Tibial nerve (tissue), 4 donors: ENCODE data around the gene RWDD1. TPM values are rescaled to one million over a fixed set of nuclear protein-coding genes. Genes with fewer than 3 reads are reported as not detected.

Source experiments
- DNase-seq, 2 donors: peaks; one replicate each; pipeline ENCODE4 v3.0.0-alpha.2; 2019; ENCODE audit warnings: low spot score in 2 of 2
- H3K27ac ChIP-seq, 4 donors: fragments of 200-600 bp; sonication (generic) in 3 of 4; one replicate each; pipeline ENCODE4 v1.5.1; 2017 to 2019; ENCODE audit warnings: mild to moderate bottlenecking in 1 of 4
- H3K27me3 ChIP-seq, 2 donors: fragments of 200-600 bp; sonication (generic) in 1 of 2; one replicate each; pipeline versions ENCODE4 v1.5.1 to v1.6.0; 2017 to 2019
- H3K36me3 ChIP-seq, 3 donors: fragments of 200-600 bp; sonication (generic); one replicate each; pipeline ENCODE4 v1.5.1; 2018 to 2019
- H3K4me1 ChIP-seq, 4 donors: fragments of 200-600 bp; sonication (generic) in 3 of 4; one replicate each; pipeline ENCODE4 v1.5.1; 2017 to 2019
- H3K4me3 ChIP-seq, 4 donors: fragments of 200-600 bp; sonication (generic) in 3 of 4; one replicate each; pipeline ENCODE4 v1.5.1; 2017 to 2019; ENCODE audit warnings: mild to moderate bottlenecking in 1 of 4, moderate library complexity in 1 of 4
- H3K9me3 ChIP-seq, 4 donors: fragments of 200-600 bp; sonication (generic) in 3 of 4; one replicate each; pipeline ENCODE4 v1.5.1; 2017 to 2019
- CTCF ChIP-seq, 5 experiments: fragments of 200-600 bp in 3 of 5; fragments of 450-650 bp in 2 of 5; sonication (generic) in 3 of 5; IDR thresholded peaks; one replicate each; pipeline ENCODE4 v1.5.1; 2016 to 2019; ENCODE audit warnings: antibody characterized with exemption in 5 of 5, mild to moderate bottlenecking in 3 of 5, moderate library complexity in 2 of 5
- EP300 ChIP-seq, 2 donors: sonication (generic); formaldehyde crosslinking; IDR thresholded peaks; one replicate each; pipeline ENCODE4 v1.6.1; 2017; ENCODE audit warnings: antibody characterized with exemption in 2 of 2, mild to moderate bottlenecking in 1 of 2
- POLR2A ChIP-seq, 2 donors: fragments of 450-650 bp; IDR thresholded peaks; one replicate each; pipeline ENCODE4 v1.6.1; 2017; ENCODE audit warnings: antibody characterized with exemption in 2 of 2, mild to moderate bottlenecking in 2 of 2, moderate library complexity in 2 of 2
- WGBS, 2 donors: methylation state at CpG; one replicate each; pipeline ENCODE4 v1.1.5; 2018; 5-methylcytosine and 5-hydroxymethylcytosine counted together
- total RNA-seq, 4 donors: library from RNA; depleted of rRNA; stranded (reverse); fragments of >200 nt; gene quantifications; one replicate each; pipeline ENCODE4 v1.1.0, GENCODE V29; 2016

RWDD1 gene, protein sequence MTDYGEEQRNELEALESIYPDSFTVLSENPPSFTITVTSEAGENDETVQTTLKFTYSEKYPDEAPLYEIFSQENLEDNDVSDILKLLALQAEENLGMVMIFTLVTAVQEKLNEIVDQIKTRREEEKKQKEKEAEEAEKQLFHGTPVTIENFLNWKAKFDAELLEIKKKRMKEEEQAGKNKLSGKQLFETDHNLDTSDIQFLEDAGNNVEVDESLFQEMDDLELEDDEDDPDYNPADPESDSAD
- total RNA-seq = 10 to 100 TPM; 27.5 to 40.4 (median 35.7) TPM

- Histone ChIP-seq H3K9me3 (no peaks in the 10 kb centered on the region), H3K27ac (peak within 1 kb of the TSS; percentile 53 to 91 (median 88)), H3K4me1 (peaks cover 0 to 54% (median 22%) of the 10 kb centered on the region in 4 donors), H3K4me3 (peak within 1 kb of the TSS; percentile 66 to 84 (median 70)), H3K36me3 (peaks cover 0 to 7% (median 0%) of the 10 kb centered on the region in 3 donors), H3K27me3 (no peaks in the 10 kb centered on the region)
- DNase-seq = peak; percentile 94 to 95
- peak; percentile 40 to 94 for TF ChIP-seq EP300 (IDR thresholded peaks at IDR 0.05)
- TF ChIP-seq POLR2A (IDR thresholded peaks at IDR 0.05) = peak; percentile 24 to 67
- TF ChIP-seq CTCF (IDR thresholded peaks at IDR 0.05) = peak in 3 of 5 experiments; percentile 19 to 74 (median 41)
- 0% methylated on average over 36 to 58 of the region's 62 CpGs for WGBS, 2 donors
Observed at GRCh38 chr6:116570856-116571682, at the start of gene RWDD1. Gene RWDD1, plus strand, starts transcription at chr6:116571504. Its CDS starts 79 bp downstream, at chr6:116571583.

GRCh38 chr6:116522896-116523295 is 48.4 kb upstream of the RWDD1 start:
- no peak for TF ChIP-seq CTCF (IDR thresholded peaks at IDR 0.05)
- DNase-seq = no peak
- H3K9me3 ChIP-seq = no peaks in the 10 kb centered on the region
- peaks cover 0 to 6% (median 0%) of the 10 kb centered on the region in 3 donors for H3K36me3 ChIP-seq
- H3K4me1 ChIP-seq = peaks cover 0 to 7% (median 0%) of the 10 kb centered on the region in 4 donors
- no peaks in the 10 kb centered on the region for H3K27me3 ChIP-seq
- WGBS, 2 donors = 89 to 93% methylated on average over 2 of the region's 2 CpGs
- no peak overlapping the region for H3K4me3 ChIP-seq
- no peak overlapping the region for H3K27ac ChIP-seq

GRCh38 chr6:116524236-116524635 is 47.1 kb upstream of the RWDD1 start:
- Histone ChIP-seq H3K27ac (no peak overlapping the region), H3K36me3 (peaks cover 0 to 2% (median 0%) of the 10 kb centered on the region in 3 donors), H3K4me1 (peaks cover 0 to 16% (median 0%) of the 10 kb centered on the region in 4 donors), H3K27me3 (no peaks in the 10 kb centered on the region), H3K9me3 (no peaks in the 10 kb centered on the region), H3K4me3 (no peak overlapping the region)
- TF ChIP-seq EP300 (IDR thresholded peaks at IDR 0.05) (no peak), CTCF (IDR thresholded peaks at IDR 0.05) (no peak), POLR2A (IDR thresholded peaks at IDR 0.05) (no peak)
- DNase-seq = no peak
- WGBS, 2 donors = 60 to 88% methylated on average over 2 of the region's 2 CpGs

DNA sequence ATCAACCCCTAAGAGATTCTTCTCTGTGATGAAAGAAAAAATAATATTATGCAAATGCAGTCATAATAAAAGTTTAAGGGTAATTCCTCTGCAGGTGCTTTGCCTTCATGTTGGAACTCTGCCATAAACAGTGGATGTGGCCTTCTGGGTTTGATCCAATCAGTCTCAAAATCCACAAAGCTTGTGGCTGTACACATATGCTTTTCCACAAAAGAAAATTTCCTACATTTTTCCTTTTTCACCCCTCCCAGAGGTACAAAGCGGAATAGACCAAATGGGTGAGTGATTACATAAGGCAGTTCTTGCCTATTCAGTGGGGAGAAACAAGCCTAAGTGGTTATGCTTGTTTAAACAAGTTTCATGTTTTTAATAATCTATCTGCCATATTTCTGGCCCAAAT is 43.2 kb upstream of the RWDD1 start:
- no peaks in the 10 kb centered on the region for H3K36me3 ChIP-seq
- H3K4me1 ChIP-seq = peaks cover 0 to 29% (median 0%) of the 10 kb centered on the region in 4 donors
- H3K27me3 ChIP-seq = no peaks in the 10 kb centered on the region
- TF ChIP-seq POLR2A (IDR thresholded peaks at IDR 0.05) (no peak), EP300 (IDR thresholded peaks at IDR 0.05) (no peak), CTCF (IDR thresholded peaks at IDR 0.05) (no peak)
- H3K27ac ChIP-seq = peak overlapping the region in 2 of 4 donors; percentile 29 to 63
- H3K9me3 ChIP-seq = no peaks in the 10 kb centered on the region
- no peak for DNase-seq
- WGBS, 2 donors = 29 to 49% methylated on average over 1 of the region's 1 CpG
- no peak overlapping the region for H3K4me3 ChIP-seq

- Histone ChIP-seq H3K36me3 (no peaks in the 10 kb centered on the region), H3K4me3 (no peak overlapping the region), H3K9me3 (no peaks in the 10 kb centered on the region), H3K27me3 (no peaks in the 10 kb centered on the region), H3K27ac (peak overlapping the region in 2 of 4 donors; percentile 29 to 63), H3K4me1 (peaks cover 0 to 29% (median 0%) of the 10 kb centered on the region in 4 donors)
- DNase-seq = no peak
- WGBS, 2 donors = 25 to 28% methylated on average over 3 of the region's 3 CpGs
- TF ChIP-seq CTCF (IDR thresholded peaks at IDR 0.05) (no peak), EP300 (IDR thresholded peaks at IDR 0.05) (no peak), POLR2A (IDR thresholded peaks at IDR 0.05) (no peak)
Observed at GRCh38 chr6:116528780-116529179, 42.5 kb upstream of the RWDD1 start.
